K562 (cell line): ENCODE data around the gene ISG20L2. TPM values are rescaled to one million over a fixed set of nuclear protein-coding genes. Genes with fewer than 3 reads are reported as not detected.

Experiments used
- BHLHE40 ChIP-seq: IDR thresholded peaks from 2 replicates; pipeline ENCODE4 v1.6.1; 2011; ENCODE audit warnings: low read length, improper control_type of control experiment
- BRD4 ChIP-seq: fragments of 200-600 bp; sonication (generic); IDR thresholded peaks from 2 replicates; pipeline ENCODE4 v1.6.1; 2017; ENCODE audit warnings: inconsistent platforms
- DACH1 ChIP-seq: fragments of 450-650 bp; IDR thresholded peaks from 2 replicates; pipeline ENCODE4 v1.6.1; 2018; ENCODE audit not compliant: partially characterized antibody
- ELF1 ChIP-seq: fragments of 200-800 bp; sonication (Bioruptor generic); IDR thresholded peaks from 2 replicates; pipeline ENCODE4 v1.6.1; 2016; ENCODE audit warnings: missing genetic modification characterization, missing compliant biosample characterization
- EP400 ChIP-seq: fragments of 450-650 bp; IDR thresholded peaks from 2 replicates; pipeline ENCODE4 v1.6.1; 2017; ENCODE audit warnings: antibody characterized with exemption, mild to moderate bottlenecking, moderate library complexity
- HDAC1 ChIP-seq, 2 experiments: fragments of 450-650 bp; IDR thresholded peaks; 2 replicates each; pipeline ENCODE4 v1.6.1; 2016 to 2017; ENCODE audit warnings: inconsistent platforms in 1 of 2, mild to moderate bottlenecking in 1 of 2, moderate library complexity in 1 of 2
- HDAC8 ChIP-seq: fragments of 450-650 bp; IDR thresholded peaks from 2 replicates; pipeline ENCODE4 v1.6.1; 2016; ENCODE audit warnings: mild to moderate bottlenecking, missing genetic modification characterization, moderate library complexity, missing compliant biosample characterization
- JUN ChIP-seq, 2 experiments: sonication (generic) in 1 of 2; formaldehyde crosslinking in 1 of 2; IDR thresholded peaks; 2 replicates each; pipeline versions ENCODE4 v1.6.1 to v1.8.0; 2012 to 2022; ENCODE audit warnings: borderline replicate concordance in 2 of 2, mild to moderate bottlenecking in 2 of 2, improper control_type of control experiment in 1 of 2, low read depth in 1 of 2, low read length in 1 of 2, missing genetic modification reagents in 1 of 2
- JUNB ChIP-seq: fragments of 450-650 bp; formaldehyde crosslinking; conservative IDR thresholded peaks from 2 replicates; pipeline ENCODE4 v1.4.0; 2020; ENCODE audit warnings: mild to moderate bottlenecking
- KLF6 ChIP-seq: fragments of 250-450 bp; sonication (Bioruptor Pico); IDR thresholded peaks from 2 replicates; pipeline ENCODE4 v1.4.0; 2020; ENCODE audit warnings: mild to moderate bottlenecking, moderate library complexity, borderline replicate concordance
- MTA3 ChIP-seq: fragments of 450-650 bp; formaldehyde crosslinking; IDR thresholded peaks from 2 replicates; pipeline ENCODE4 v1.6.1; 2017; ENCODE audit warnings: mild to moderate bottlenecking, borderline replicate concordance
- NEUROD1 ChIP-seq: fragments of 150-350 bp; IDR thresholded peaks from 2 replicates; pipeline ENCODE4 v1.6.1; 2014; ENCODE audit warnings: borderline replicate concordance, low read length, low read depth; ENCODE audit not compliant: partially characterized antibody
- NR2C2 ChIP-seq, 2 experiments: fragments of 200-800 bp in 1 of 2; sonication (Bioruptor generic) in 1 of 2; sonication (generic) in 1 of 2; formaldehyde crosslinking in 1 of 2; IDR thresholded peaks; 2 replicates each; pipeline versions ENCODE4 v1.6.1 to v1.8.0; 2016 to 2022; ENCODE audit warnings: mild to moderate bottlenecking in 1 of 2, missing compliant biosample characterization in 1 of 2, missing genetic modification characterization in 1 of 2, missing genetic modification reagents in 1 of 2
- NRF1 ChIP-seq, 2 experiments: fragments of 450-650 bp; IDR thresholded peaks in 1 of 2; conservative IDR thresholded peaks in 1 of 2; 2 replicates each; pipeline ENCODE4 v1.6.1; 2014; ENCODE audit warnings: mild to moderate bottlenecking in 2 of 2
- RAD21 ChIP-seq, 2 experiments: fragments of 250-450 bp in 1 of 2; fragments of 450-650 bp in 1 of 2; sonication (Bioruptor Pico) in 1 of 2; formaldehyde crosslinking in 1 of 2; IDR thresholded peaks in 1 of 2; conservative IDR thresholded peaks in 1 of 2; 2 replicates each; pipeline versions ENCODE4 v1.4.0 to v1.8.0; 2020 to 2022; ENCODE audit warnings: mild to moderate bottlenecking in 2 of 2, moderate library complexity in 1 of 2
- RBBP5 ChIP-seq: fragments of 200-600 bp; sonication (generic); IDR thresholded peaks from 2 replicates; pipeline ENCODE4 v1.6.1; 2012; ENCODE audit warnings: borderline replicate concordance, mild to moderate bottlenecking, low read length, control low read depth, inconsistent platforms; ENCODE audit not compliant: insufficient read depth, poor library complexity, severe bottlenecking
- TAF1 ChIP-seq: IDR thresholded peaks from 2 replicates; pipeline ENCODE4 v1.6.1; 2011; ENCODE audit warnings: mild to moderate bottlenecking, low read length, moderate library complexity; ENCODE audit not compliant: insufficient read depth, control insufficient read depth, severe bottlenecking; ENCODE audit errors: extremely low read depth
- TBP ChIP-seq: optimal IDR thresholded peaks from 2 replicates; pipeline ENCODE3; 2011; ENCODE audit warnings: low read depth, low read length, improper control_type of control experiment
- TCF7 ChIP-seq: sonication (generic); IDR thresholded peaks from 2 replicates; pipeline ENCODE4 v1.6.1; 2016; ENCODE audit warnings: antibody characterized with exemption, borderline replicate concordance
- TSHZ1 ChIP-seq: fragments of 250-450 bp; sonication (Bioruptor Pico); IDR thresholded peaks from 2 replicates; pipeline ENCODE4 v1.4.0; 2020; ENCODE audit warnings: mild to moderate bottlenecking, moderate library complexity
- ZC3H11A ChIP-seq: IDR thresholded peaks from 2 replicates; pipeline ENCODE4 v1.6.1; 2012; ENCODE audit warnings: low read depth, low read length, improper control_type of control experiment
- ZNF12 ChIP-seq: sonication (generic); formaldehyde crosslinking; IDR thresholded peaks from 2 replicates; pipeline ENCODE4 v1.4.0; 2020; ENCODE audit warnings: mild to moderate bottlenecking, missing genetic modification reagents
- ZNF175 ChIP-seq: fragments of 200-800 bp; sonication (Bioruptor generic); IDR thresholded peaks from 2 replicates; pipeline ENCODE4 v1.6.1; 2016; ENCODE audit warnings: low read depth, mild to moderate bottlenecking, missing genetic modification characterization, missing compliant biosample characterization
- polyA plus RNA-seq, 8 experiments: library from polyadenylated mRNA; depleted of rRNA in 4 of 8; stranded (reverse) in 5 of 8; unstranded in 3 of 8; fragments of >200 nt; fragmentation: Nextera tagmentation in 2 of 8; fragmentation: Illumina TruSeq in 1 of 8; extraction: Ambion mirVana in 2 of 8; extraction: Trizol in 1 of 8; gene quantifications; 2 replicates each; pipeline versions ENCODE4 v1.2.1 to v1.2.3, GENCODE V29; 2011 to 2014; ENCODE audit warnings: inconsistent platforms in 1 of 8, missing spikeins in 1 of 8
- total RNA-seq, 7 experiments: library from RNA; depleted of rRNA in 6 of 7; stranded (reverse); fragments of >200 nt in 6 of 7; fragmentation: Illumina TruSeq in 2 of 7; extraction: Trizol in 2 of 7; gene quantifications; 2 replicates each; pipeline versions ENCODE4 v1.2.1 to v1.2.3, GENCODE V29; 2011 to 2021; ENCODE audit warnings: low replicate concordance in 1 of 7

Gene ISG20L2
- total and polyA plus RNA-seq, 9 of the 15 experiments (the other 6 are each of a cell fraction or from before 2014, with no cell fraction given) = 21.3 to 130 (median 50.3) TPM

GRCh38 chr1:156740741-156741480 lies 12.3 kb upstream of the ISG20L2 start, which contains the start of gene MRPL24 (continued):
- TF ChIP-seq TSHZ1 (CRISPR knock-in tag) (no peak), RBBP5 (peak; percentile 31), ZNF12 (peak; percentile 63; the same call in 1 of the 2 replicates), BHLHE40 (peak; percentile 38; the same call in 1 of the 2 replicates), EP400 (peak; percentile 98), MTA3 (0 out of 2 replicates have a peak, but pooled peaks have one; percentile 68), JUNB (no peak), BRD4 (no peak), ZC3H11A (peak; percentile 64; the same call in 1 of the 2 replicates), NEUROD1 (peak; percentile 53), ELF1 (tag) (peak; percentile 100), TCF7 (0 out of 2 replicates have a peak, but pooled peaks have one; percentile 15), HDAC8 (tag) (peak; percentile 54; the same call in 1 of the 2 replicates), ZNF175 (peak; percentile 48; the same call in 1 of the 2 replicates), NR2C2 (CRISPR knock-in tag; IDR thresholded peaks at IDR 0.05) (peak; percentile 91), NR2C2 (tag; IDR thresholded peaks at IDR 0.05) (peak; percentile 96), JUN (IDR thresholded peaks at IDR 0.05; ENCODE audit: borderline replicate concordance, low read depth, low read length) (peak; percentile 42; the same call in 1 of the 2 replicates), JUN (CRISPR knock-in tag; IDR thresholded peaks at IDR 0.05; ENCODE audit: borderline replicate concordance) (no peak; the same call in 1 of the 2 replicates), NRF1 (conservative IDR thresholded peaks at IDR 0.05 in 1 of 2, IDR thresholded peaks at IDR 0.05 in 1 of 2) (peak; percentile 99 to 100), HDAC1 (IDR thresholded peaks at IDR 0.05) (peak in 1 of 2 experiments; percentile 98; a peak in 2 of 4 replicates), DACH1 (peak; percentile 5), TBP (peak; percentile 6), TAF1 (peak; percentile 66), KLF6 (peak; percentile 73; the same call in 1 of the 2 replicates), RAD21 (CRISPR knock-in tag; conservative IDR thresholded peaks at IDR 0.05 in 1 of 2, IDR thresholded peaks at IDR 0.05 in 1 of 2) (0 out of 4 replicates have a peak, but pooled peaks of 1 of the 2 experiments have one; percentile 12)
